GM19043 (cell line): ENCODE results near the gene PCID2.

Source experiments
- ATAC-seq: cut with Tn5 transposase; IDR thresholded peaks from one replicate; pipeline ENCODE4 v1.9.1; 2021; ENCODE audit warnings: low read depth; ENCODE audit not compliant: unreplicated experiment

PCID2 gene

GRCh38 chr13:113151745-113152690 is 56.5 kb downstream of the PCID2 start:
- no peak for ATAC-seq

DNA sequence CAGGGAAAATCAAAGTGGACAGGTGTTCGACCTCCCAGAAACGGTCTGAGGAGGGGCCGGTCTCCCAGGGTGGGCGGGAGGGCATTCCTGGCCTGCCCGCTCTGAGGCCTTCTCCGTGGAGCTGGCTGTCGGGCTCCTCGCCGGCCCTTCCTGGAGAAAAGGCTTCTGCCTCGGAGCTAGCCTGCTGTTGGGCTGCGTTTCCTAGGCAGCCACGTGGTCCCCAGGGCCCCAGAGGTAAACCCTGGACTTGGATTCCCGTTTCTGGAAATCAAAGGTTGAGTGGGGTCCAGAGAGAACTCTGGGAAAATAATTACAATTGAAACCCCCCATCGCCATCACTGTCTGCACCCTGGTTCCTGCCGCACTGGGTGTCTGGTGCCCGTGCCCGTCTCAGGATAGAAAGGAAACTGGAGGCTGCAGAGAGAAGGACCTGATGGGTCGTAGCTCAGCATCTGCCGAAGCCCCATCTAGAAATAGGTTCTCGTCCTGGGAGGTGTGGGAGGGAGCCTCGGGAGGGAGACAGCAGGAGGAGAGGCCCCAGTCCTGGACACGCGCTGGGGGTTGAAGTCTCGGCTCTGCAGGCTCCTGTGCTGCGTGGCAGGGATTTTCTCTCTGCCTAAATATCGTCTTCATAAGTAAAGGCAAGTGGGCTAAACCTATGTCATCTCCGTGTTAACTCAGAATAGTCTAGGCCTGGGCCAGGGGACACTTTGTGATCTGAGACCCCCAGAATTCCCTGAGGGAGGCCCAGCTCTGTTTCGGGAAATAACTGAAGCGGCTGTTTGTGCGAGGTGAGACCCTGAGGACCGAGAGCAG is 57.7 kb downstream of the PCID2 start:
- ATAC-seq: no peak

- no peak for ATAC-seq
These were observed 58.5 kb downstream of the PCID2 start for GRCh38 chr13:113149711-113150549.

DNA sequence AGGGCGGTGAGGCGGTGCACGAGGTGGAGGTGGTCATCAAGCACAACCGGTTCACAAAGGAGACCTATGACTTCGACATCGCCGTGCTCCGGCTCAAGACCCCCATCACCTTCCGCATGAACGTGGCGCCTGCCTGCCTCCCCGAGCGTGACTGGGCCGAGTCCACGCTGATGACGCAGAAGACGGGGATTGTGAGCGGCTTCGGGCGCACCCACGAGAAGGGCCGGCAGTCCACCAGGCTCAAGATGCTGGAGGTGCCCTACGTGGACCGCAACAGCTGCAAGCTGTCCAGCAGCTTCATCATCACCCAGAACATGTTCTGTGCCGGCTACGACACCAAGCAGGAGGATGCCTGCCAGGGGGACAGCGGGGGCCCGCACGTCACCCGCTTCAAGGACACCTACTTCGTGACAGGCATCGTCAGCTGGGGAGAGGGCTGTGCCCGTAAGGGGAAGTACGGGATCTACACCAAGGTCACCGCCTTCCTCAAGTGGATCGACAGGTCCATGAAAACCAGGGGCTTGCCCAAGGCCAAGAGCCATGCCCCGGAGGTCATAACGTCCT is 59.4 kb downstream of the PCID2 start:
- no peak for ATAC-seq

GRCh38 chr13:113148407-113148806 is 60.1 kb downstream of the PCID2 start:
- ATAC-seq: no peak

DNA sequence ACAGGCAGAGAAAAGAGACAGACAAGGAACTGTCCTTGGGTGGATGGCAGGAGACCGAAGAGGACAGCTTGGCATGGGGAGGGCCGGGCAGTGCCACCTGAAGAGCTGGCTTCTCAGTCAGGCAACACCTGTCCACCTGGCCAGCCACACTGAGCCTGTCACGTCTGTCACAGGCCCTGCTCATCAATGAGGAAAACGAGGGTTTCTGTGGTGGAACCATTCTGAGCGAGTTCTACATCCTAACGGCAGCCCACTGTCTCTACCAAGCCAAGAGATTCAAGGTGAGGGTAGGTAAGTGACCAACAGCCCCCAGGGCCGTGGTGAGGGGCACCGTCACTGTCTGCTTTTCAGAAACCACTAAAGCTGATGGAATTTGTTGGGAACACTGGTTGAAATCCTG is 61.3 kb downstream of the PCID2 start:
- no peak for ATAC-seq

DNA sequence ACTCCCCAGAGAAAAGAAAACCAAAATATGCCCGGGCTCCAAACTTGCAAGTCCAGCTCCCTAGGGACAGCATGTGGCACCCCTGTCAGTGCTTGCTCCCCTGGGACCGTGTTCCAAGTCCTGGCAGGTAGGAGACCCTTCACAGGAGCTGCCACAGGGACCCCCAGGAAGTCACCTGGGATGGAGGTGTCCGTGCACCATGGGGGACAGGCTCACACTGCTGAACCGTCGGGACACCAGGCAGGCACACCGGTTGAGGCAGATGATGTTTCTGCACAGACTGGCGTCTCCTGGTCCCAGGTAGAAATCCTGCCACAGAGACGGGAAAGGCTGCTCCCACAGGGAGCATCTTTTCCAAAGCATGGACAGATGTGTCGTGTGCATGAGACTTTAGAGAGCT is 61.7 kb downstream of the PCID2 start:
- ATAC-seq: no peak

DNA sequence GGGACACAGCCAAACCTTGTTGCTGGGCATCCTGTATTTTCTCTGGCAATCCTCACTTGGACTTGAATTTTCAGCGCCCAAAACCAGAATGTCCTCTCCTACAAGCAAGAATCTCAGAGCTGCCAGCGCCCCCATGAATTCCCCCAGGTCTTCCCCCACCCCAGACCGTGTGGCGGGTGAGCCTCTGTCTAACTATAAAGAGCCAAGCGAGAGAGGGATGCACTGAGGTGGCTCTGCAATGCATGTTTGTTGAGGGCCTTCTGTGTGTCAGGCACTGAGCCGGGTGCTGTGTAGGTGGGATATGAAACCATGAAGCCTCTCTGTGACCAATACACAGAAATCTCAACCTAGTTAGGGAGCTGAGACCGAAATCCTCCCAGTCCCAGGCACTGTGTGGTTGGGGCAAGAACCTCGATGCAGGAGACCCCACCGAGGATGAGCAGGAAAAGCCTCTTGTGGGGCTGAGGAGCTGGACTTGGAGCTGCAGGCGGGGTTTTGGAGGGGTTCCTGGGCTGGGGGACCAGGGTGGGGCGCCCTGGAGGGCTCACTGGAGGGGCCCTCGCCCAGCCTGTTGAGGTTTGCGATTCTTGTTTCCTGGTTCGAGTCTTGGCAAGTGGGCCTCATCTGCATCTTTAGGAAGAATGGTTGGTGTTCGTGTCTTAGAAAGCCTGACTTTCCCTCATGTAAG is 62.4 kb downstream of the PCID2 start:
- ATAC-seq: no peak

GRCh38 chr13:113145496-113145895 is 63.0 kb downstream of the PCID2 start:
- ATAC-seq: no peak

DNA sequence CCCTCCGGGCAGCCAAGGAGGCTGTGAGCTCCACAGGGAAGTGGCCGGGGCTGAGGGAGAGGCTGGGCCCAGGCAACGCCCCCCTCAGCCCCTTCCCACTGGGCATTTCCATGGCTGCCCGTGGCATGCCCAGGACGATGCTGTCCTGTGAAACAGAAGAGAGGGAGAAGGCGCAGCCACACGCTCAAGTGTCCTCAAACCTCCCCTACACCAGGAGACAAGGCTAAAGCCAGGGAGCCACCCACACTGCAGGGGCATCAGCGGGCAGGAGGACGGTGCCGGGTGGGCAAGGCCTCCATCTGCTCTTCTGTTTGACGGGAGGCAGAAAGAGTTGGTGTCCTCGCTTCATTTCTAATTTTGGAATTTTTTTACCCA is 64.2 kb downstream of the PCID2 start:
- no peak for ATAC-seq

DNA sequence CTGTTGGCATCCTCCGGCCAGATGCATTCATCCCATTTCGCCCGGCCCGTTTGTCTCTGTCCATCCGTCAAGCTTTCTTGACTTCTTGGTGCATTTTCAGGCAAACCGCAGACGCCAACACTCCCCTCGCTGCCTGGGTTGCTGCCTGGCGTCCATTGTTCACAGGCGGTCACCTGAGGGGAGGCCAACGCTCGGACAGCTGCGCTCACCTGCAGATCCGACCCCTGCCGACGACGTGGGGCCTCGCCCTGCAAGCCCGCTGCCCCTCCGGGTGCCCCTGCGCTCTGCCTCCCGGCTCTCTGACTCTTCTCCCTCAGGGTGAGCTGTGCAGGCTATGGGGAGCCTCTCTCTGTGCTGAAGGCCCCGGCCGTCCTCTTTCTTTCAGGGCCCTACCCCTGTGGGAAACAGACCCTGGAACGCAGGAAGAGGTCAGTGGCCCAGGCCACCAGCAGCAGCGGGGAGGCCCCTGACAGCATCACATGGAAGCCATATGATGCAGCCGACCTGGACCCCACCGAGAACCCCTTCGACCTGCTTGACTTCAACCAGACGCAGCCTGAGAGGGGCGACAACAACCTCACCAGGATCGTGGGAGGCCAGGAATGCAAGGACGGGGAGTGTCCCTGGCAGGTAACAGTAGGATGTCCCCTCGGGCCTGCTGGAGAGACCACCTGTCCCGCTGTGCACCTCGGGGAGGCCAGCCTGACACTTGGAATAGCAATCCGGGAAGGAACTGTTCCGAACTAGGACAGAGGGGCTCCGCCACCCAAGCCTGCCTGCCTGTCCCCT is 64.8 kb downstream of the PCID2 start:
- no peak for ATAC-seq

DNA sequence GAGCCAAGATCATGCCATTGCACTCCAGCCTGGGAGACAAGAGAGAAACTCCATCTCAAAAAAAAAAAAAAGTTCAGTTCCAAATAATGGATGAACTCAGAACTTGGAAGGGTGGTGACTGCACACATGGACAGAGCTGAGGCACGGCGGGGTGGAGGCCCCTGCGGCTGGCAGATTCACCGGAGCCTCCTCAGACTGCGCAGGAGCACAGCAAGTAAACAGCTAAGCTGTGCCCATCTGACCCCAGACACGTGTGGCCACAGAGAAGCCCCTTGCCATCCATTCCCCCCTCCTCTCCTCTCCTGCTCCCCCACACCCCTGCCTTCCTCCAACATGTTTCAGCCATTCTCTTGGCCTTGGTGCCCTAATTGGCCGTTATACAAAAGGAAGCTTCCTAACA is 65.6 kb downstream of the PCID2 start:
- ATAC-seq: no peak

- no peak for ATAC-seq
These were observed 66.9 kb downstream of the PCID2 start for GRCh38 chr13:113141601-113141970.

- ATAC-seq: no peak
These were observed 67.5 kb downstream of the PCID2 start for GRCh38 chr13:113140677-113141600.

- ATAC-seq: no peak
These were observed 68.9 kb downstream of the PCID2 start for GRCh38 chr13:113139577-113139976.

DNA sequence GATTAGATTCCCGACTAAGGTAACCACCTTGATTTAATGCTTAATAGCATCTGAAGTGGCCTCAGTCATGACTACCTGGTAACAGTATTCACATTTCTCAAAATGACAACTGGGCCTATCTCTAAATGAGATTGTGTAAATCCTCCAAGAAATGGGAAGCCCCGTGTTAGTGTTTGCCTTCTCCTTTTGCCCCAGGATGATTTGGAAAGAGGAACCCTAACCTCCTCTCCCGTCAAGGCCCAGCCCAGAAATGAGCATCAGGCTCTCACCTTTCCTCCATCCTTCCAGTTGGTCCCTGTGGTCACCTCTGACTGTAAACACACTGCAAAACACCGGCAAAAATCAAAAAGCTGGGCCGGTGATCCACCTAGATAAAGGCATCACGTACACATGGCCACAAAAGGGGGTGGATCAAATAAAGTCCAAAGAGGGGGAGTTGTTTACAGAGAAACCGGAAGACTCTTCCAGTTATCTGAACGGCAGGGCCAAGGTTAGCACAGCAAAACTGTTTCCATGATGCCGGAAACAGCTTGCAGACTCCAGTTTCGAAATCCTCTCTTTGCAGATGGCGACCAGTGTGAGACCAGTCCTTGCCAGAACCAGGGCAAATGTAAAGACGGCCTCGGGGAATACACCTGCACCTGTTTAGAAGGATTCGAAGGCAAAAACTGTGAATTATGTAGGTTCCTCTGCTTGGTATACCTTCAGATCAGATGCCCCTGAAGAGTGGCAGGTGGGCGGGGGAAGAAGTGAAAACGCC is 69.5 kb downstream of the PCID2 start:
- ATAC-seq: no peak

GRCh38 chr13:113137691-113138298 is 70.7 kb downstream of the PCID2 start:
- no peak for ATAC-seq
